Neural cell (in vitro differentiated cells): ENCODE results near the gene FABP1. TPM values are rescaled to one million over a fixed set of nuclear protein-coding genes. Genes with fewer than 3 reads are reported as not detected.

ENCODE experiments used
- H2AFZ ChIP-seq: fragments of 200-600, 300-800 bp; sonication (generic), shearing (Covaris generic); 2 replicates; pipeline ENCODE4 v1.6.0; 2014; ENCODE audit warnings: low read depth, mild to moderate bottlenecking, antibody characterized with exemption, low read length, moderate library complexity
- H3F3A ChIP-seq: fragments of 200-600 bp; shearing (Covaris generic); 2 replicates; pipeline ENCODE4 v1.6.1; 2016; ENCODE audit warnings: mild to moderate bottlenecking, moderate library complexity, mixed read lengths, antibody characterized with exemption, low read length; ENCODE audit not compliant: insufficient read depth, poor library complexity, severe bottlenecking
- H3K27ac ChIP-seq: fragments of 200-600, 300-800 bp; sonication (generic), shearing (Covaris generic); 2 replicates; pipeline ENCODE4 v1.5.1; 2014; ENCODE audit warnings: mild to moderate bottlenecking, low read length, moderate library complexity
- H3K27me3 ChIP-seq: fragments of 300-800, 200-600 bp; sonication (generic), shearing (Covaris generic); 2 replicates; pipeline ENCODE4 v1.6.0; 2014; ENCODE audit warnings: mild to moderate bottlenecking, low read depth, low read length, moderate library complexity; ENCODE audit not compliant: insufficient read depth
- H3K36me3 ChIP-seq: fragments of 300-800, 200-600 bp; sonication (generic), shearing (Covaris generic); 2 replicates; pipeline ENCODE4 v1.5.1; 2014; ENCODE audit warnings: mild to moderate bottlenecking, antibody characterized with exemption, low read length, moderate library complexity; ENCODE audit not compliant: insufficient read depth
- H3K4me2 ChIP-seq: fragments of 300-800, 200-600 bp; sonication (generic), shearing (Covaris generic); 2 replicates; pipeline ENCODE4 v1.6.0; 2014; ENCODE audit warnings: mild to moderate bottlenecking, low read length
- H3K4me3 ChIP-seq: fragments of 300-800, 200-600 bp; sonication (generic), shearing (Covaris generic); 2 replicates; pipeline ENCODE4 v1.5.1; 2014; ENCODE audit warnings: mild to moderate bottlenecking, low read length, moderate library complexity
- H3K79me2 ChIP-seq: fragments of 200-600 bp; shearing (Covaris generic); replicated peaks from 2 replicates; pipeline ENCODE4 v1.6.0; 2014; ENCODE audit warnings: mild to moderate bottlenecking, low read length, moderate library complexity; ENCODE audit not compliant: insufficient read depth
- H3K9ac ChIP-seq: fragments of 300-800, 200-600 bp; sonication (generic), shearing (Covaris generic); 2 replicates; pipeline ENCODE4 v1.6.1; 2016; ENCODE audit warnings: mild to moderate bottlenecking, low read length, mixed read lengths
- H3K9me2 ChIP-seq: fragments of 200-600 bp; shearing (Covaris generic); 2 replicates; pipeline ENCODE4 v1.6.1; 2016; ENCODE audit warnings: mild to moderate bottlenecking, low read length, mixed read lengths; ENCODE audit not compliant: insufficient read depth
- H3K9me3 ChIP-seq: fragments of 200-600, 300-800 bp; sonication (generic), shearing (Covaris generic); 2 replicates; pipeline ENCODE4 v1.6.1; 2016; ENCODE audit warnings: mild to moderate bottlenecking, mixed run types, low read length, moderate library complexity, mixed read lengths
- H4K20me1 ChIP-seq: fragments of 200-600 bp; shearing (Covaris generic); 2 replicates; pipeline ENCODE4 v1.6.1; 2016; ENCODE audit warnings: mild to moderate bottlenecking, mixed run types; ENCODE audit not compliant: insufficient read depth
- CTCF ChIP-seq: fragments of 450-650 bp; IDR thresholded peaks from 2 replicates; pipeline ENCODE4 v1.5.1; 2014; ENCODE audit warnings: antibody characterized with exemption, mild to moderate bottlenecking, moderate library complexity; ENCODE audit not compliant: poor library complexity, severe bottlenecking
- EP300 ChIP-seq: fragments of 450-650 bp; conservative IDR thresholded peaks from 2 replicates; pipeline ENCODE4 v1.6.1; 2014; ENCODE audit warnings: antibody characterized with exemption, mild to moderate bottlenecking, moderate library complexity; ENCODE audit not compliant: poor library complexity, severe bottlenecking
- EZH2 ChIP-seq: fragments of 200-600, 300-800 bp; shearing (Covaris generic), sonication (generic); IDR thresholded peaks from 2 replicates; pipeline ENCODE4 v1.6.1; 2014; ENCODE audit warnings: antibody characterized with exemption, low read length, borderline replicate concordance, mild to moderate bottlenecking; ENCODE audit not compliant: insufficient read depth, poor library complexity, severe bottlenecking
- MXI1 ChIP-seq: fragments of 450-650 bp; conservative IDR thresholded peaks from 2 replicates; pipeline ENCODE4 v1.6.1; 2014; ENCODE audit warnings: antibody characterized with exemption, mild to moderate bottlenecking; ENCODE audit not compliant: poor library complexity, severe bottlenecking
- POLR2AphosphoS5 ChIP-seq: IDR thresholded peaks from 2 replicates; pipeline ENCODE4 v1.6.1; 2012
- RAD21 ChIP-seq: fragments of 450-650 bp; conservative IDR thresholded peaks from 2 replicates; pipeline ENCODE4 v1.6.1; 2014; ENCODE audit warnings: antibody characterized with exemption, mild to moderate bottlenecking, moderate library complexity
- REST ChIP-seq: IDR thresholded peaks from 2 replicates; pipeline ENCODE4 v1.6.1; 2012; ENCODE audit warnings: borderline replicate concordance
- SMC3 ChIP-seq: fragments of 450-650 bp; conservative IDR thresholded peaks from 2 replicates; pipeline ENCODE4 v1.6.1; 2014; ENCODE audit warnings: antibody characterized with exemption, mild to moderate bottlenecking, moderate library complexity; ENCODE audit not compliant: poor library complexity
- TAF1 ChIP-seq: IDR thresholded peaks from 2 replicates; pipeline ENCODE4 v1.6.1; 2012; ENCODE audit warnings: low read depth
- polyA plus RNA-seq: library from polyadenylated mRNA; depleted of rRNA; stranded (reverse); fragments of >200 nt; gene quantifications from 2 replicates; pipeline ENCODE4 v1.2.3, GENCODE V29; 2014

The FABP1 gene
- polyA plus RNA-seq, 1 donor from 2014 or later: not detected

- no peaks in the 10 kb centered on the region for H3K27me3 ChIP-seq
- no peaks in the 10 kb centered on the region for H3F3A ChIP-seq
- no peak overlapping the region for H2AFZ ChIP-seq
- no peak overlapping the region for H3K9ac ChIP-seq
- no peaks in the 10 kb centered on the region for H3K9me2 ChIP-seq
- no peaks in the 10 kb centered on the region for H3K36me3 ChIP-seq
- H3K9me3 ChIP-seq: no peaks in the 10 kb centered on the region
- H4K20me1 ChIP-seq: no peaks in the 10 kb centered on the region
- H3K4me2 ChIP-seq: no peak overlapping the region
- H3K4me3 ChIP-seq: no peak overlapping the region
- H3K27ac ChIP-seq: no peak overlapping the region
- TF ChIP-seq CTCF (no peak), MXI1 (no peak), EP300 (no peak), SMC3 (no peak), EZH2 (no peak), REST (no peak), RAD21 (no peak), POLR2AphosphoS5 (no peak), TAF1 (no peak)
- no peaks in the 10 kb centered on the region for H3K79me2 ChIP-seq
Measured at GRCh38 chr2:88099798-88100488, 27.9 kb downstream of the FABP1 start.

- Histone ChIP-seq H3K9me3 (no peaks in the 10 kb centered on the region), H3K4me2 (no peak overlapping the region), H3K36me3 (no peaks in the 10 kb centered on the region), H3K9ac (no peak overlapping the region), H3K9me2 (no peaks in the 10 kb centered on the region), H3K4me3 (no peak overlapping the region), H3K79me2 (no peaks in the 10 kb centered on the region), H3F3A (no peaks in the 10 kb centered on the region), H3K27me3 (no peaks in the 10 kb centered on the region), H2AFZ (no peak overlapping the region), H3K27ac (no peak overlapping the region), H4K20me1 (no peaks in the 10 kb centered on the region)
- TF ChIP-seq EP300: no peak
- no peak for TF ChIP-seq CTCF
- no peak for TF ChIP-seq MXI1
- no peak for TF ChIP-seq SMC3
- TF ChIP-seq TAF1: no peak
- TF ChIP-seq RAD21: no peak
- no peak for TF ChIP-seq POLR2AphosphoS5
- TF ChIP-seq EZH2: no peak
- no peak for TF ChIP-seq REST
Measured at GRCh38 chr2:88098558-88098900, 29.3 kb downstream of the FABP1 start.
